GM04504 (cell line): ENCODE results near the gene CPA1.
"Not testable (repeated sequence)": the region's sequence is repeated elsewhere in the genome, so short reads cannot be mapped to it uniquely, and the experiment has no call there.

Experiments
- DNase-seq: peaks from one replicate; pipeline ENCODE4 v3.0.0-alpha.2; 2012; ENCODE audit warnings: low read depth

Gene CPA1

DNA sequence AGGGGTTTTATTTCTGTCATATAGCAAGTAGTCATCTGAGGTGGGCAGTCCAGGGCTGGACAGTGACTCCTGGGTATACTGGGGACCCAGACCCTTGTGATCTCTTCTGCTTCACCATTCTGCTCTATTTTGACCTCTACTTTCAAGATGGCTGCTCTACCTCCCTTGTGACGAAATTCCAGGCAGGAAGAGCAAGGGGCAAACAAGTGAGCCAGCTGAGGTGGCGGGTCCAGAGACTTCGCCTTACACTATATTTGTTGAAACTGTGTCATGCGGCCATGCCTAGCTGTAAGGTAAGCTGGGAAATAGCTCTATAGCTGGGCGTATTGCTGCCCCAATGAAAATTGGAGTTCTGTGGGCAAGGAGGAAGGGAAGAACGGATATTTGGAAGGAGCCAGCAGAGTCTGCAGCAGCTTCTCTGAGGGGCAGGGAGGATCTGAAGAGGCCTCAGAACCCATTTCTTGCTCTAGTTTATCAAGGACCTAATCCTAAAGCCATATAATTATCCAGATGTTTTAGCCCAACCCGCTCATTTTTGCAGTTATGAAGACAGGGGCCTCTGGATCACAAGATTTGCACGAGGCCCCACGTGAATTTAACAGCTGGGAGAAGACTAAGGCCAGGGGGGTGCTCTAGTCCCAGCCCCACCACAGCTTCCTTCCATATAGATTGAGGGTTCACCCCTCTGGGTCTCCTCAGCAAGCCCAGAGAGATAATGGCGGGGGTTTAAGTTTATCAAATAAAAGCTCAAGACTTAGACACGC, 7.7 kb upstream of the CPA1 start:
- DNase-seq: no peak

DNA sequence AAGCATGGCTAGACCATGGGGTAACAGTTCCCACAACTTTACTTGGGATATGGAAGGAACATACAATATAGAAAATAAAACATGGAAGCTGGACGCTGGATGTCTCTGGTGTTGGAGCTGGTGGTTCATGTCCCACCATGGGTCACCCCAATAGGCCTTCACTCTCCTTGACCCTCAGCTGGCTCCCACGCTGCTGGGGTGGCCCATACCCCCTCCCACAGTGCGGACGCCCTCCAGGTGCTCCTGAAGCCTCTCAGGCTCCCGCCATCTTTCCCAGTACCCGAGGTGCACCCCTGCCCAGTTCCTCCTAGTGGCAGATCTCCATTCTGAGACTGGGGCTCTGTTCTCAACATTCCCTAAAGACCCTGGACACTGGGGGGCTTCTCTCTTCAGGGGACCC, 5.8 kb upstream of the CPA1 start:
- no peak for DNase-seq

DNA sequence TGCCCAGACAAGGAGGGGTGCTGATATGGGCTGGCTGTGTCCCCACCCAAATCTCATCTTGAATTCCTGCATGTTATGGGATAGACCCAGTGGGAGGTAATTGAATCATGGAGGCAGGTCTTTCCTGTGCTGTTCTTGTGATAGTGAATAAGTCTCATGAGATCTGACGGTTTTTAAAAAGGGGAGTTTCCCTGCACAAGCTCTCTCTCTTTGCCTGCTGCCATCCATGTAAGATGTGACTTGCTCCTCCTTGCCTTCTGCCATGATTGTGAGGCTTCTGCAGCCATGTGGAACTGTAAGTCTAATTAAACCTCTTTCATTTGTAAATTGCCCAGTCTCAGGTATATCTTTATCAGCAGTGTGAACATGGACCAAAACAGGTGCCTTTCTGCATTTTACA, 3.8 kb upstream of the CPA1 start:
- not testable (repeated sequence) for DNase-seq

DNA sequence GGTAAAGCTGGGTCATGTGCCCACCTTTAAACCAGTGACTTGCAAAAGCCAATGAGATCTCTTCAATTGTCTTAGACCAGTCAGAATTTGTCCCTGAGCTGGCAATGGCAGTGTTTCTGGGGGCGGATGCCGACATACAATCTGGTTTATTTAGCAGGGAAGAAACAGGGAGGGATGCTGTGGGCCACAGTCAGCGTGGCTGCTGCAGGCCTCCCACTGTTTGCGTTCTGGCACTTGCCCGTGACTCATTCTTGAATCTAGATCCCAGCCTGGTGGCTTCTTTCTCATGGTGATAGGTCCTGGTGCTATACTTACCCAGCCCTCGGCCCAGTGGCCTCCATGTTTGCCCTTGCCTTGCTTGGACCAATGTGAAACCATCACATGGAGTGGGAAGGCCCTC, 3.1 kb upstream of the CPA1 start:
- DNase-seq: no peak

DNA sequence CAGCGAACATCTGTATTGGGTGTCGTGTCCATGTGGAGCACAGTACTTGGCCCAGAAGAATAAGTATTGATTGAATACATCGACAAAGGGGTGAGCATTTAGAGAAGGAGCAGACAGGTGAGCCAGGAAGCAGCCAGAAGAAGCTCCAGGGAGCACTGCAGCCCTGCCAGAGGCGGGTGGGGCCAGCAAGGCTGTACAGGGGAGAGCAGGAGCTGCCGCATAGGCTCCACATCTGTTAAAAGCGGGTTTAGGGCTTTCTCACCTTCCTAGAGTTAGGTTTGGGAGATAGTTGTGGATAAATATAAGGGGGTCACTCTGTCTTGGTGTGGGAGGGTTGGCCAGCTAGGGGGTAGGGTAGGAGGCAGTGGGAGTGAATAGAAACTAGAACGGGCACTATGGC, 1.3 kb upstream of the CPA1 start:
- DNase-seq: no peak

DNA sequence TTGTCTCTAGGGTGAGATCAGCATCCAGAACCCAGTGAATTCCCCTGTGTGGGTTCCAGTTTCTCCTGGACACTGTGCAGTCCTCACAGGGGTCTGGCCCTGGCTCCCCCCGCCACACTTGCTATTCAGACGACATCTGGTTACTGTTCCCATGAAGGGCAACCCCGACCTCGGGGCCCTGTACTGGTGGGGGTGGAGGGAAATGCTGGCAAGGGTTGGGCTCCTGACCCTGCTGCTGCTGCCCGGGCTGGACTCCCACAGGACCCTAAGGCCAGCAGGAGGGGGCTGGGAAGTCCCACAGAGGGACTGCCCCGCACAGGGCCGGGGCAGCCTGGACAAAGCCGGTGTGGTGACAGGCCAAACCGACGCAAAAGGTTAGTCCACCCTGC, 768 bp upstream of the CPA1 start:
- no peak for DNase-seq

DNA sequence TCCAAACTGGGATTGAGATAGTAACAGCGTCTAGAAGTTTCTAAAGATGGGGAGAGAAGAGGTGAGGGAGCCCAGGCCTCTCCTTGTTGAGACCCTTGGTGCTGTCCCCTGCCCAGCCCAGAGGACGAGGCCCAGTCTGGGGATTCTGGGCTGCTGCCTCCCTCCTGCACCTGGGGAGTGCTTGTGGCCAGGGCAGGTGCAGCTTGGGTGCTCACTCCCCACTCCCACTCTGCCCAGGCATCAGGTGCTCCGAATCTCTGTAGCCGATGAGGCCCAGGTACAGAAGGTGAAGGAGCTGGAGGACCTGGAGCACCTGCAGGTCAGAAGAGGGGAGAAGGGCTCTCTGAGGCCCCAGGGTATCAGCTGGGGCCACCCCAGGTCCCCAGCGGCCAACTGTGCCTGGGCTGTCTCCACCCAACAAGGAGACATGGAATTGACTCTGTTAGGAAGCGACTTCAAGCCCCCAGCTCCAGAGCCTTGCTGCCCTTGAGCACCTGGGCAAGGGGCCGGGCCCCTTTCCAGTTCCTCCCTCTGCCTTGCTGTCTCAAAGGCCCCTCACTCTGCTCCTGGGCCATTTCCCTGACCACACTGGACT, 664 bp downstream of the CPA1 start:
- no peak for DNase-seq

DNA sequence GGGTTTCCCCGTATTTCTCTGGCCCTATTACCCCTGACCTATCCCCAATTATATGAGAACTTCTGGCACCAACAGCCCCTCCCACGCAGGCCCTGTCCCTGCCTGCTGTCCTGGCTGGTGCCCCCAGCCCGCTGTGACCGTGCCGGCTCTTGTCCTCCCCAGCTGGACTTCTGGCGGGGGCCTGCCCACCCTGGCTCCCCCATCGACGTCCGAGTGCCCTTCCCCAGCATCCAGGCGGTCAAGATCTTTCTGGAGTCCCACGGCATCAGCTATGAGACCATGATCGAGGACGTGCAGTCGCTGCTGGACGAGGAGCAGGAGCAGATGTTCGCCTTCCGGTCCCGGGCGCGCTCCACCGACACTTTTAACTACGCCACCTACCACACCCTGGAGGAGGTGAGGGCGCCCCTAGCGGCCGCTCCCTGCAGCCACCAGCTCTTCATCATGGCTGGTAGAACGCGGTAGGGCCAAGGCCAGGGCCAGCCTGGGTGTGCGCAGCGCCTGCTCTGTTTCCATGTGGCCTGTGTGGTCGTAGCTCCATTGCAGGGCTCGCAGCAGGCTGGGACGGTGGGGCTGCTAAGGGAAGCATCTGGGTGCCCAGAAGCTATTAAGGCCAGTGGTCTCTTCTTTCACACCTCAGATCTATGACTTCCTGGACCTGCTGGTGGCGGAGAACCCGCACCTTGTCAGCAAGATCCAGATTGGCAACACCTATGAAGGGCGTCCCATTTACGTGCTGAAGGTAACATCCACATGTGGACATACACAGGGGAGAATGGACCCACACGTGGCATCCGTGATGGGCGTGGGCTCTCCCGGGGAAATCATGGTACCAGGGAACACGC, 1.4 kb downstream of the CPA1 start:
- DNase-seq: no peak

DNA sequence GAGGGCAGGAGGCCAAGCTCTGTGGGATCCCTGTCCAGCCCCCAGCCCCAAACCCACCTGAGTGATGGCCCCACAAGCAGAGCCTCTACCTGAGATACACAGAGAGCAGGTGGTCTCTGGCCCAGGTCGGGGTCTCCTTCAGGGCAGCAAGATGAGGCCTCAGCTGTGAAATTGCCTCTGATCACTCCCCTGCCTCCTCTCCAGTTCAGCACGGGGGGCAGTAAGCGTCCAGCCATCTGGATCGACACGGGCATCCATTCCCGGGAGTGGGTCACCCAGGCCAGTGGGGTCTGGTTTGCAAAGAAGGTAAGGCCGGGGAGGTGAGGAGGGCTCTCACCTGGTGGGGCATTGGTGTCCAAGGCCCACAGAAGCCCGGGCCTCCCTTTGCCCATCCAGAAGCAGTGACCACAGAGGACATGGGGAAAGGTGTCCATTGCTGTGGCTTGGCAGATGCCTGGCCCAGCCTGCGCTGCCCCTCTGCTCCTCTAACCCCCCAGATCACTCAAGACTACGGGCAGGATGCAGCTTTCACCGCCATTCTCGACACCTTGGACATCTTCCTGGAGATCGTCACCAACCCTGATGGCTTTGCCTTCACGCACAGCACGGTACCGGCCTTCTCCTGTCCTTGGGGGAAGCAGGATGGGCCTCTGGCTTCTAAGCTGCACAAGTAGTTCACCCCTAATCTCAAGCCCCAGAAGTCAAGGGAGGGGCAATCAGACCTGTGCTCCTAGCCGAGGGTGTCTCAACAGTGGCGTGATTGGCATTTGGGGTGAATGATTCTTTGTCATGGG, 3.1 kb downstream of the CPA1 start:
- DNase-seq: no peak

DNA sequence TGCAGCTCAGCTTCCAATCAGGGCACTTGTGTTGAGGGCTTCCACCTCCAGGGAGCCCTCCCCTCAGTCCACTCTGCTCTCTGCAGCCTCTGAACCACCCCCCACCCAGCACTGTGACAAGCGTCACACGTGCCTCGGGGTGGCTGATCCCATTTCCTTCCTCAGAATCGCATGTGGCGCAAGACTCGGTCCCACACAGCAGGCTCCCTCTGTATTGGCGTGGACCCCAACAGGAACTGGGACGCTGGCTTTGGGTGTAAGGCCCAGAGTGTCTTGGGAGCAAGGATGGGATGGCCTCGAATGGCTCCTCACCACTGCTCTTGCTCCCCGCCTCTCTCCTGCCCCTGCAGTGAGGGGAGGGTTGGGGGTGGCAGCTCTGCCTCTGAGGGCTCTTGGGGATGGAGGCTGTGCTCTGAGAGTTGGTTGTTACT, 4.1 kb downstream of the CPA1 start:
- no peak for DNase-seq

DNA sequence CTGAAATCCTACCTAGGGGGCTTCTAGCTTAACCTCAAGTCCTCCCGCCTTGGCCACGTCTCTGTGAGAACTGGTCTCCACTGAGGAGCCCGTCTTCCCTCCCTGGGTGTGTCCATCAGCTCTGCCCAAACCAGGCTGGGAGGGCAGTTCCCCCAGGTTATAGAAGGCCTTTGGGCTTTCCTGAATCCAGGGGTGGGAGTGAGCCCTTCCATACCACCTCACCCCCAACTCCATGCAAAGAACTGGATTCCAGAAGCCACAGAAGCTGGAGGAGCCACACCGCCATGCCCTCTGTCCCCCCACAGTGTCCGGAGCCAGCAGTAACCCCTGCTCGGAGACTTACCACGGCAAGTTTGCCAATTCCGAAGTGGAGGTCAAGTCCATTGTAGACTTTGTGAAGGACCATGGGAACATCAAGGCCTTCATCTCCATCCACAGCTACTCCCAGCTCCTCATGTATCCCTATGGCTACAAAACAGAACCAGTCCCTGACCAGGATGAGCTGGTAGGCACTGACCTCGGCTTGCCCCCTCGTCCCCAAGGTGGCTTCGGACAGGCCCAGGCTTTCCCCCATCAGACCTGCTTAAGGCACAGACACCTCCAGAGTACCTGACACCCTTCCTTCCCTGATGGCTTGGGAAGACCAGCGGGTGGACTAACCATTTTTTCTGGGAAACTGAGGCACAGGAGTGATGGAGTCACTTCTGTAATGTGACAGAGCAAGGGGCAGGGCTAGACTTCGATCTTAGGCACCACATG, 4.7 kb downstream of the CPA1 start:
- no peak for DNase-seq

DNA sequence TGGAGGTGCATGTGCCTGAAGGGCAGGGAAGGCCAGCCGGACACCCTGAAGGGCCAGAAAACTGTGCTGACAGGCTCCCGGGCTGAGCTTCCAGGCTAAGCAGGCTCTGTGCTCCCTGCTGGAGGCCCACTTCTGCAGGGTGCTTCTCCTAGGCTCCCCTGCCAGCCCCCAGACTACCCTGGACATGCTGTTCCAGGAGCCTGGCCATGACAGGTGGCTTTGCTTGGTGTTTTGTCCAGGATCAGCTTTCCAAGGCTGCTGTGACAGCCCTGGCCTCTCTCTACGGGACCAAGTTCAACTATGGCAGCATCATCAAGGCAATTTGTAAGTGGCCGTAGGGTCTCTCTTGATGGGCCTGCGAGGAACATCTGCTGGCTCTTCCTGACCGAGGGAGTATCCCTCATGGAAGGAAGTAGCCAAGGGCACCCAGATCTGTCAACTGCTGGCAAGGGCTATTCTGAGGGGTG, 5.3 kb downstream of the CPA1 start:
- no peak for DNase-seq

DNA sequence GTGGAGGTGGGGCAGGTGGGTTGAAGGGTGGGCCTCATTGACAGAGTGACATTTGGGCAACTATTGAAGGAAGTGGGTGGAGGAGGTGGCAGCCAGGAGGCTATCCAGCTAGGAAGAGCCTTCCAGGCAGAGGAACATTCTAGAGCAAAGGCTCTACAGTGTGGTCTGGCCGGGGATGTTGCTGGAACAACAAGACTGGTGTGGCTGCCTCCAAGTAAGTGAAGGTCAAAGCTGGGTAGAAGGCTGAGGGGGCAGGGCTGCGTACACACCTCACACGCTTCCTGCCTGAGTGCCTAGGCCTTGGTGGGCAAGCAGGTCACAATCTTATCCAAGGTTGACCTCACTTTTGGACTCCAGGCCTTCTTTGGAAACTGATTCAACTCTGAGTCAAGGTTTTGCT, 6.6 kb downstream of the CPA1 start:
- no peak for DNase-seq

DNA sequence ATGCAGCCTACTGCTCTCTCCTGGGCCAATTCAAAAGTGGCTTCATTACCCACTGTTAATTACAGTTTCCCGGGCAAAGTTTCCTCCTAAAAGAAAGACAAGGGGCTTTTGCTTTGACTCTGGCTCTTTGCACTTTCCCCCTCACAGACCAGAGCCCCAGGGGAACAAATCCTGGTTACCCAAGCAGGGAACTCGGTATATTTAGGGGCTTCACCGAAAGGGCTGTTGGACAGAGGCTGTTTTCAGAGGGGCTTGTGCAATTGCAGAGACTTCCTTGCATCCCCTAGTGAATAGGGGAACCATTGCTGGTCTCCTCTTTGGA, 7.0 kb downstream of the CPA1 start:
- no peak for DNase-seq

DNA sequence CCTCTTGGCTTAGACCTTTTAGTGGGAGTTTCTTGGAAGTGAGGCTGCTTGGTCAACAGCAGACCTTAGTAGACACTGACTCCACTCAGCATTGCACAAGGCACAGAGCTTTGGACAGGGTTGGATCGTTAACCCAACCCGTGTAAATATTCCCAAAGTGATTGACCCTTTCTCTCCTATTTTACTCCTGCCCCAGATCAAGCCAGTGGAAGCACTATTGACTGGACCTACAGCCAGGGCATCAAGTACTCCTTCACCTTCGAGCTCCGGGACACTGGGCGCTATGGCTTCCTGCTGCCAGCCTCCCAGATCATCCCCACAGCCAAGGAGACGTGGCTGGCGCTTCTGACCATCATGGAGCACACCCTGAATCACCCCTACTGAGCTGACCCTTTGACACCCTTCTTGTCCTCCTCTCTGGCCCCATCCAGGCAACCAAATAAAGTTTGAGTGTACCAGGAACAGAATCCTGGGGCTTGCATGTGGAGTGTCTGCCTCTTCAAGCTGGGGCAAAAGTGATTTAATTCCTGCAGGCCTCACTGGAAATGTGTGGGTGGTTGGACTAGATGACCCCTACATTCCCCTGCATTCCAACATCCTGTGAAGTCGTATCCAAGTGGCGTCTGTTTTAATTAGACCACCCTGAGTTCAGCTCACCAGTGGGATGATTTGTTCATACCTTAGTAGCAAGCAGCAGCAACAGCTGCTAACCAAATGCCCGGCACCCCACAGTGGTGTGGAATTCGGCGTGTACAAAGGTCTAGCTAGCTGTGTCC, 7.5 kb downstream of the CPA1 start:
- no peak for DNase-seq

DNA sequence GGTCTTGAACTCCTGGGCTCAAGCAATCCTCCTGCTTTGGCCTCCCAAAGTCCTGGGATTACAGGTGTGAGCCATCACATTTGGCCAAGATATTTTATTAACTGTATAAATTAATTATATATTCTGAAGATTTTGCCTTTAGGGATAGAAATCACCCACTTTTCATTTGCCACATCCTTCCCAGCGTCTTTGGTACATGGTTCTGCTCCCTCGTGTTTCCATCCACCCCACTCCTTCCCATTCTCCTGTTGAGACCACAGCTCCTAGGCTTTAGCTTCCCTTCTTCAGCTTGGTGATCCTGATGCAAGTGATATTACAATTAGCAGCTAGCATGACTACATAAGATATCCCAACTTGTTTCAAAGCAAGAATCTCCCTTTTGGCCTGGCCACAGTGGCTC, 8.4 kb downstream of the CPA1 start:
- no peak for DNase-seq

DNA sequence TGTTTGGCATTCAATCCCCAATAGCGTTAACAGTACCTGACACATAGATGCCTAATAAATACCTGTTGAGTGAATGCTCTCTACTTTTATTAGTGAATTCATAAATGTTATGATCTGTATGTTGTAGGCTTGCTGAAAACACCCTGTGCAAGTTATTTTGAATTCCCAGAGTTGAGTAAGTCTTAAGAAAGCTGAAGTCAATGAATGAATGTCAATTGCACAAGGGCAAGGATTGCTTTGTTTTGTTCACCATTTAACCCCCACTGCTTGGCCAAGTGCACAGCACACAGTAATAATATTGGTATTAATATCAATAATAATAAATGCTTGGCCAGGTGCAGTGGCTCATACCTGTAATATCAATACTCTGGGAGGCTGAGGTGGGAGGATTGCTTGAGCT, 10.2 kb downstream of the CPA1 start:
- no peak for DNase-seq

DNA sequence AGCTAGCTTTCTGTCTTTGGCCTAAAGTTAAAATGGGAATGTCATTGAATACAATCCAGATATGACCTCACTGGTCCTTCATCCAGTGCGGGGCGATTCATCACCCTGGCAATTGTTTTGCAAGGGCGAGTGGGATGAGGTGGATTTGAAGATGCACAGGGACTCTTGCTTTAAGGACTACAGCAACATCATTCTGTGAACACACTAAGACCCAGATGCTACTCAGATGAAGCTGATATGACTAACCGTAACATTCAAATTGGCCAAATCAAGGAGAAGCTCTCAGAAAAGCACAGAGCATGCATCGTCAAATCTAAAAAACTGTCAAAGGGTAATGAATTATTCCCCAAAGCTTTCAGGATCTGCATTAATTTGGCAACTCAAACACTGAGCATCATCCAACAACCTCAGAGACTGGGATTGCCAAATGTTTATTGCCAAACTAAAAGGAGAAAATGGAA, 12.8 kb downstream of the CPA1 start:
- no peak for DNase-seq

DNA sequence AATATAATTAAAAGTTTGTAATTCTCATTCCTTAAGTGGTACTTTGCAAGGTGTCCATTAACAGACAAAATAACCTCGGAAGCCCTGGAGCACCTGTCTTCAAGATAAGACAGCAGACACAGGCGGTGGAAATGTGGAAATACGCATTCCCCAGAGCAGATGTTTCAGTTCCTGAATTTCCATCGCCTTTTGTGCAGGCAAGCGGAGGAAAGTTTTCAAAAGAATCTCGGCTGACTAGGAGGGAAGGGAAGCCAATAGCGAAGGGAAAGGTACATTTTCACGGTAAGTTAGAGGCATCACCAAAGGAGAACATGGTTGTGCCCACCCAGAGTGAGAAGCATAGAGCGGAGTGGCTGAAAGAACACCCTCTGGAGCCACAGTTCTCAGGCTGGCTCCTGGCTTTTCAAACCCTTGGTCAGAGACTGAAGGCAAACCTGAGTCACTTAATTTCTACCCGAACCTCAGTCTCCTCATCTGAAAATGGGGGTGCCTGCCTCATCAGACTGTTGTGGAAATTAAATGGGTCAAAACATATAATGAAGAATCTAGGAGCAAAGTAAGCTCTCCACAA, 13.6 kb downstream of the CPA1 start:
- no peak for DNase-seq

DNA sequence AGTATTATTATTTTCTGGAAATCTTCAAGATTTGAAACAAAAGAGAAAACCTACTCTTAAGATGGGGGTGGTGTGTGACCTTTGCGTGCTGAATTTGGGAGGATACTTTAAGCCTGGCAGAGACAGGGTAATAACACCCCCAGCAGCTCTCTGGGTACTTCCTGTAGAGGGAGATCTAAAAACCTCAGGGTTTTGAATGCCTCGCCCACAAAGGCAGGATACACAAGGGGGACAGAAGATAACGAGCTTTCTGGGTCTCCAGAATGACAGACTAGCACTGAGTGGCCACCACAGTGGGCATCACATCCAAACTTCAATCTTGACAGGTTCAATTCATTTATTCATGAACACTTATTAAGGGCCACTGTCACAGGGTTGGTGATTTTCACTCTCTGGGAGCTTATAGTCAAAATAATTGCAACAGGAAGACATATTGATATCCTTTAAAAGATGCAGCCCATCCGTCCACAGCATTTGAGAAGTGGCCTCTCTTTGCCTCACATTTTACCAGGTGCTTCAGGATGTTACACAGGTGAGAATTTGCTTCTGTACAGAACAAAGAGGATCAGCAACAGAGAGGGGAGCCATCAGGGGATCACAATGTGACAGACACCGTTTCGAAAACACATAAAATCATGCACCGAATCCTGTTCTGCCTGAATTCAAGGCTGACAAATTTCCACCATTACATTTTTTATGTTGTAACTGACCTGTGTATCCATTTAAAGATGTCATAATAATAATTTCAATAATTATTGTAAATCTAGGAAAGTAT, 14.3 kb downstream of the CPA1 start:
- no peak for DNase-seq
